ENCODE results near the gene CLDN34.

The CLDN34 gene, protein sequence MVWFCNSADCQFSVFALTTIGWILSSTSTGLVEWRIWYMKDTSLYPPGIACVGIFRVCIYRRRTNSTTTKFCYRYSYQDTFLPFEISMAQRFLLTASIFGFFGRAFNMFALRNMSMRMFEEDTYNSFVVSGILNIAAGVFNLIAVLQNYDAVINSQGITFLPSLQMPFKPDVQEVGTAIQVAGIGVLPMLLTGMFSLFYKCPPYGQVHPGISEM

DNA sequence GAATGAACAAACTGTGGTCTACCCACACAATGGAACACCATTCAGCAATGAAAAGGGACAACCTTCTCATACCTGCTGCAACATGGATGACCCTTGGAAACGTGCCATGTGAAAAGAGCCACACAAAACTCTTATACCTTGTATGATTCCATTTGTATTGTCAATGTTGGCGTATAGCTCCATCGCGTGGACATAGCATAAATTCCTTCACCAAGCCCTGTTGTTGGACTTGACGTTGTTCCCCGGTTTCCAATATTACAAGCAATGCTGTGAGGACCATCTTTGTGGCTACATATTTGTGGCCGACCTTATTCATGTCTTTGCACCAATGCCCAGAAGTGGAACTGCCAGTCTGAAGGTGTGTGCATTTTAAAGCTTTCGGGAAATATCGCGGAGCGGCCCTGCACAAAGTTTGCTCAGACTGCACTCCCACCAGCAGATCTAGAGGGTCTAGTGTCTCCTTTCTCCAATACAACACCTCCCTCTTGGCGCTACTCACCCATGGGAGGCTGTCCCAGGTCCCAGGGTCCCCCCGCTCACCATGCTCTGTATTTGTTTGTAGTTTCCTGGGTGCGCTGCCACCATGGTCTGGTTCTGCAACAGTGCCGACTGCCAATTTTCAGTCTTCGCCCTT lies at the start of gene CLDN34:
Gene CLDN34, plus strand, starts transcription at position 584 of the 634 bp plus-strand sequence. Its CDS starts 0 bp downstream, at position 584.
- H3K9me3 Mint-ChIP-seq = no peaks in the 10 kb centered on the region
- no peak within 1 kb of the TSS for H3K27ac Mint-ChIP-seq
- H3K4me3 Mint-ChIP-seq = no peak within 1 kb of the TSS
- H3K4me1 Mint-ChIP-seq (ENCODE audit: low read depth) = no peaks in the 10 kb centered on the region
- H3K36me3 Mint-ChIP-seq (ENCODE audit: low read depth) = no peaks in the 10 kb centered on the region
- no peaks in the 10 kb centered on the region for H3K27me3 Mint-ChIP-seq (ENCODE audit: low read depth)

- Mint-ChIP-seq H3K4me3 (no peak overlapping the region), H3K27ac (no peak overlapping the region), H3K36me3 (ENCODE audit: low read depth) (no peaks in the 10 kb centered on the region), H3K9me3 (no peaks in the 10 kb centered on the region), H3K4me1 (ENCODE audit: low read depth) (no peaks in the 10 kb centered on the region), H3K27me3 (ENCODE audit: low read depth) (peaks cover 8% of the 10 kb centered on the region)
Observed at GRCh38 chrX:9917861-9918260, 49.3 kb upstream of the CLDN34 start.

DNA sequence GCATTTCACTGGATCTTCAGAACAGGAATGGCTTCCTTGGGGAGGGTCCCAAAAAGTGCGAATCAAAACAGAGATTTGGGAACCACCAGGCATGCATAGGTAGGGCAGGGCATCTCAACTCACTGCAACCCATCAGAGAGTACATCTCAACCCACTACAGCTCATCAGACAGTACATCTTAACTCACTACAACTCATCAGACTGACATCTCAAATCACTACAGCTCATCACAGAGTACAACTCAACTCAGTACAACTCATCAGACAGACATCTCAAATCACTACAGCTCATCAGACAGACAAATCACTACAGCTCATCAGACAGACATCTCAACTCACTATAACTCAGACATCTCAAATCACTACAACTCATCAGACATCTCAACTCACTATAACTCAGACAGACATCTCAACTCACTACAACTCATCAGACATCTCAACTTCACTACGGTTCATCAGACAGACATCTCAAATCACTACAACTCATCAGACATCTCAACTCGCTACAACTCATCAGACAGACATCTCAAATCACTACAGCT lies 47.5 kb upstream of the CLDN34 start:
- no peaks in the 10 kb centered on the region for H3K4me1 Mint-ChIP-seq (ENCODE audit: low read depth)
- H3K27me3 Mint-ChIP-seq (ENCODE audit: low read depth) = peaks cover 8% of the 10 kb centered on the region
- H3K36me3 Mint-ChIP-seq (ENCODE audit: low read depth) = no peaks in the 10 kb centered on the region
- H3K27ac Mint-ChIP-seq = no peak overlapping the region
- no peak overlapping the region for H3K4me3 Mint-ChIP-seq
- no peaks in the 10 kb centered on the region for H3K9me3 Mint-ChIP-seq

GRCh38 chrX:9921407-9921806 lies 45.8 kb upstream of the CLDN34 start:
- no peaks in the 10 kb centered on the region for H3K36me3 Mint-ChIP-seq (ENCODE audit: low read depth)
- H3K27ac Mint-ChIP-seq = no peak overlapping the region
- H3K9me3 Mint-ChIP-seq = no peaks in the 10 kb centered on the region
- H3K4me1 Mint-ChIP-seq (ENCODE audit: low read depth) = no peaks in the 10 kb centered on the region
- no peak overlapping the region for H3K4me3 Mint-ChIP-seq
- peaks cover 4% of the 10 kb centered on the region for H3K27me3 Mint-ChIP-seq (ENCODE audit: low read depth)

DNA sequence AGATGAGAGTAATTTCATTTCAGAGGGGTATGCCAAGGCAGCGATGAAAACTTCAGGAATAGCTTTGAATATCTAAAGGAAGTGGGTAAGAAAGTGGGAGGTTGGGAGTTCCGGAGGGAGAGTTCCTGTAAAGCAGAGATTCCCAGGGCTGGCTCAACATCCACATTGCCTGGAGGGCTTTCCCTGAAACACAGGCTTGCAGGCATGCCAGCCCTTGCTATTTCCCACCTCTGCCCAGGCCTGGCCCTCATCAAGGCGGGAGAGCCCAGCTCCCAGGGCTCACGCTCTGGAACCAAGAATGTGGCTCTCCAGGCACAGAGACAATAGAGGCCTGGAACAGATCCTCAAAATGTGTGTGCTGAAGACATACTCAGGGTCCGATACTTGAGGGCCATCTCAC lies 43.8 kb upstream of the CLDN34 start:
- Mint-ChIP-seq H3K9me3 (no peaks in the 10 kb centered on the region), H3K27ac (no peak overlapping the region)

DNA sequence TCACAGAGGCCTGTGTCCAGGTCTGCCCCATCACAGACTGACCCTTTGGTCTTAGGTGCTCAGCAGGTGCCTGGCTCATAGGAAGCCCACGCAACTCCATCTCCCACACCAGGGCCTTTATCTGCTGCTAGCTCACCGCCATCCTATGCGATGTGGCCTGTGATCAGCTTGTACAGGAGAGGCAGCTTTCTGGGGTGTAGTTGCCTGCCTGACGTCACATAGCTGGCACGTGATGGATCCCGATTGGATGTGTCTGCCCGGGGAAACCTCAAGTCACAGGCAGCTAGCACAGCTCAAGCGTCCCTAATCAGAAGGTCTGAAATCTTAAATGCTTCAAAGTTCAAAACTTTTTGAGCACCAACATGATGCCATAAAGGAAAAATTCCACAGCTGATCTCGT lies 41.2 kb upstream of the CLDN34 start:
- Mint-ChIP-seq H3K4me3 (no peak overlapping the region), H3K9me3 (no peaks in the 10 kb centered on the region), H3K36me3 (ENCODE audit: low read depth) (no peaks in the 10 kb centered on the region), H3K27ac (no peak overlapping the region), H3K4me1 (ENCODE audit: low read depth) (no peaks in the 10 kb centered on the region), H3K27me3 (ENCODE audit: low read depth) (no peaks in the 10 kb centered on the region)

More for the DNA sequence above, 43.8 kb upstream of the CLDN34 start:
- no peaks in the 10 kb centered on the region for H3K27me3 Mint-ChIP-seq (ENCODE audit: low read depth)
- H3K4me1 Mint-ChIP-seq (ENCODE audit: low read depth) = no peaks in the 10 kb centered on the region
- no peak overlapping the region for H3K4me3 Mint-ChIP-seq
- H3K36me3 Mint-ChIP-seq (ENCODE audit: low read depth) = no peaks in the 10 kb centered on the region

DNA sequence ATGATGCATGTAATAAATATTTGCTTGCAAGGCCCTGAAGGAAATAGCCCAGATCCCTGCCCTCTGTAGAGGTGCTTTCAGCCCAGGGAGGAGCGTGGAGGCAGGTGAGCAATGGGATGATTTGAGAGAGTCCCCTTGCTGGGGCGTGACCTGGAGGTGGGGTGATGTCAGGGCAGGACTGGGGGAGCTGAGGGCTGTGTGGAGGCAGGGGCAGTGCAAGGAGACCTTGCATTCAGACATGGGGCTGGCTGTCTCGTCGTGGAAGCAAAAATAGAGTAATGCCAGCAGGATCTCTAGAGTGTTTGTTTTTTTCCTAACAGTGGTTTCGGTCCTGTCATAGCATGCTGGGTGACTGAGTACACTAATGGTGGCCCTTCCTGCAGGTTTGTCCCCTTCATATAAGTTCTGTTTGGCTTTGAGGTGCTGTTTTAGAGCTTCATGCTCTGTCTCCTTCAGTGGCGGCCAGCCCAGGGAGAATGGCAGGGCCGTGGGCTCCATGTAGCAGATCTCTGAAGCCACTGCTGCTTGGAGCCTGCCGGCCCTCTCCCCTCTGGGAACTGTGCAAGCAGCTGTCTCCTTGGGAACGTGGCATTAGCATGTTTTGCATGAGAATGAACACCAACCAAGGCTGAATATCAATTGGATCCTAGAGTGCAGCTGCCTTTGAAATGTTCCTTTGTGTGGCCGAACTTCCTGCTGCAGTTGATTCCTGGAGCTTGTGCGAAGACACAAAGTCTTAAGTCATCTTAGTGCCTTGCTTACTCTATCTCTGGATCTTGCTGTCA lies 39.3 kb upstream of the CLDN34 start:
- no peaks in the 10 kb centered on the region for H3K9me3 Mint-ChIP-seq

GRCh38 chrX:9935436-9935835 lies 31.7 kb upstream of the CLDN34 start:
- no peaks in the 10 kb centered on the region for H3K36me3 Mint-ChIP-seq (ENCODE audit: low read depth)
- peaks cover 3% of the 10 kb centered on the region for H3K27me3 Mint-ChIP-seq (ENCODE audit: low read depth)
- no peaks in the 10 kb centered on the region for H3K4me1 Mint-ChIP-seq (ENCODE audit: low read depth)
- H3K27ac Mint-ChIP-seq = no peak overlapping the region
- H3K4me3 Mint-ChIP-seq = no peak overlapping the region
- H3K9me3 Mint-ChIP-seq = no peaks in the 10 kb centered on the region

More for the DNA sequence above, 39.3 kb upstream of the CLDN34 start:
- Mint-ChIP-seq H3K4me3 (no peak overlapping the region), H3K4me1 (ENCODE audit: low read depth) (no peaks in the 10 kb centered on the region), H3K27ac (no peak overlapping the region), H3K27me3 (ENCODE audit: low read depth) (no peaks in the 10 kb centered on the region), H3K36me3 (ENCODE audit: low read depth) (no peaks in the 10 kb centered on the region)

DNA sequence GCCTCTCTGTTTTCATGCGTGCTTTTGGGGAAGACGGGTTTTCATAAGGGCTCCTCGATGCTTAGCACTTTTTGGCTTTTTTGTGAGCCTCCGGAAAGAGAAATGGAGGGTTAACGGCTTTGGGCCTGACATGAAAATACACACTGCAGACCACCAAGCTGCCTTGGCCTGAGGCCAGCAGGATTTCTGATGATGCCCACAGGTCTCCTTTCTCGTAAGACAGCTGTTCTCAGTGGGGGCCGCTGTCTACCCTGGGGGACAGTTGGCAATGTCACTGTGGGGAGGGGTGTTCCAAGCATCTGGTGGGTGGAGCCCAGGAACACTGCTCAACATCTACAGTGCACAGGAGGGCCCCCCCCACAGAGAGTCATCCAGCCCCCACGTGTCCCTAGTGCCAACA lies 29.4 kb upstream of the CLDN34 start:
- no peaks in the 10 kb centered on the region for H3K36me3 Mint-ChIP-seq (ENCODE audit: low read depth)
- peaks cover 8% of the 10 kb centered on the region for H3K4me1 Mint-ChIP-seq (ENCODE audit: low read depth)
- H3K9me3 Mint-ChIP-seq = no peaks in the 10 kb centered on the region
- H3K4me3 Mint-ChIP-seq = no peak overlapping the region
- peaks cover 15% of the 10 kb centered on the region for H3K27me3 Mint-ChIP-seq (ENCODE audit: low read depth)
- no peak overlapping the region for H3K27ac Mint-ChIP-seq

DNA sequence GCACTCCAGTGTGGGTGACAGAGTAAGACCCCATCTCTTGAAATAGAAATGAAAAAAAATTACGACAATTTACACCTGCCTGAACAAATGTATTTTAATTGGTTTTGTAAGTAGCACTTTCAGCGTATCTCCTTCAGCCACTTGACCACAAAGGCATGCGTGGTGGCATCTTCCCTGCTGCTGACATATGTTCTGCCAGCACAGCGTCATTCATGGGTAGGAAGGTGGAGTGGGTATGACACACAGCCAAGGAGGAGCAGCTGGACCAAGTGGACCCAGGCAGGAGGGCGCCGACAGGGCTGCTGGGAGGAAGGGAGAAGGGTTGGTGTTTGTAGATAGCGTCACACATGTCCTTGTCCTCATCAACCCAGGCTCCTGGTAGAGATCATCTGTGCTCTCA lies 28.6 kb upstream of the CLDN34 start:
- Mint-ChIP-seq H3K27ac (no peak overlapping the region), H3K27me3 (ENCODE audit: low read depth) (peaks cover 20% of the 10 kb centered on the region), H3K4me3 (no peak overlapping the region), H3K4me1 (ENCODE audit: low read depth) (peaks cover 11% of the 10 kb centered on the region), H3K9me3 (no peaks in the 10 kb centered on the region), H3K36me3 (ENCODE audit: low read depth) (no peaks in the 10 kb centered on the region)

GRCh38 chrX:9940421-9940820 lies 26.7 kb upstream of the CLDN34 start:
- H3K27me3 Mint-ChIP-seq (ENCODE audit: low read depth) = peaks cover 24% of the 10 kb centered on the region
- no peak overlapping the region for H3K4me3 Mint-ChIP-seq
- no peak overlapping the region for H3K27ac Mint-ChIP-seq
- no peaks in the 10 kb centered on the region for H3K36me3 Mint-ChIP-seq (ENCODE audit: low read depth)
- H3K4me1 Mint-ChIP-seq (ENCODE audit: low read depth) = peaks cover 11% of the 10 kb centered on the region
- no peaks in the 10 kb centered on the region for H3K9me3 Mint-ChIP-seq

GRCh38 chrX:9942086-9942485 lies 25.1 kb upstream of the CLDN34 start:
- Mint-ChIP-seq H3K27ac (peak overlapping the region; percentile 79), H3K4me1 (ENCODE audit: low read depth) (peaks cover 11% of the 10 kb centered on the region), H3K27me3 (ENCODE audit: low read depth) (peaks cover 26% of the 10 kb centered on the region), H3K9me3 (no peaks in the 10 kb centered on the region), H3K36me3 (ENCODE audit: low read depth) (no peaks in the 10 kb centered on the region), H3K4me3 (peak overlapping the region; percentile 51)

DNA sequence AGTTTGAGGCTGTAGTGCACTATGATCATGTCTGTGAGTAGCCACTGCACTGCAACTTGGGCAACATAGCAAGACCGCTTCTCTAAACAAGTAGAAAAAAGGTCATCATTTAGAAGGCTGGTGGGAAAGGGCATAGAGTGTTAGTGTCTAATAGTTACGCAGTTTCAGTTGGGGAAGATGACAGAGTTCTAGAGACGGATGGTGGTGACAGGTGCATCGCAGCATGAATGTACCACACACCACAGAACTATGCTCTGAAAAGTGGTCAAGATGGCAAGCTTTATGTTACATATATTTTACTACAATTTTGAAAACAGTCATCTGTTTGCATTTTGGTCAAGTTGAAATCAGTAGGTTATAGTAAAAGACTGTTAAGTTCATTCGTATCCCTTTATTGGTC lies 23.7 kb upstream of the CLDN34 start:
- no peaks in the 10 kb centered on the region for H3K9me3 Mint-ChIP-seq
- H3K27ac Mint-ChIP-seq = no peak overlapping the region
- H3K4me3 Mint-ChIP-seq = no peak overlapping the region
- H3K4me1 Mint-ChIP-seq (ENCODE audit: low read depth) = peaks cover 11% of the 10 kb centered on the region
- peaks cover 31% of the 10 kb centered on the region for H3K27me3 Mint-ChIP-seq (ENCODE audit: low read depth)
- H3K36me3 Mint-ChIP-seq (ENCODE audit: low read depth) = no peaks in the 10 kb centered on the region

- H3K27ac Mint-ChIP-seq = no peak overlapping the region
- no peaks in the 10 kb centered on the region for H3K9me3 Mint-ChIP-seq
- no peak overlapping the region for H3K4me3 Mint-ChIP-seq
- no peaks in the 10 kb centered on the region for H3K36me3 Mint-ChIP-seq (ENCODE audit: low read depth)
- H3K4me1 Mint-ChIP-seq (ENCODE audit: low read depth) = peaks cover 7% of the 10 kb centered on the region
- peaks cover 30% of the 10 kb centered on the region for H3K27me3 Mint-ChIP-seq (ENCODE audit: low read depth)
Observed at GRCh38 chrX:9947131-9947794, 19.9 kb upstream of the CLDN34 start.
